Measurements from ENCODE around the gene NAPG.
A peak's percentile ranks its signal among the peaks of the same experiment; 100 is the strongest.
"Not testable (repeated sequence)": the region's sequence is repeated elsewhere in the genome, so short reads cannot be mapped to it uniquely, and the experiment has no call there.

Gene NAPG

DNA sequence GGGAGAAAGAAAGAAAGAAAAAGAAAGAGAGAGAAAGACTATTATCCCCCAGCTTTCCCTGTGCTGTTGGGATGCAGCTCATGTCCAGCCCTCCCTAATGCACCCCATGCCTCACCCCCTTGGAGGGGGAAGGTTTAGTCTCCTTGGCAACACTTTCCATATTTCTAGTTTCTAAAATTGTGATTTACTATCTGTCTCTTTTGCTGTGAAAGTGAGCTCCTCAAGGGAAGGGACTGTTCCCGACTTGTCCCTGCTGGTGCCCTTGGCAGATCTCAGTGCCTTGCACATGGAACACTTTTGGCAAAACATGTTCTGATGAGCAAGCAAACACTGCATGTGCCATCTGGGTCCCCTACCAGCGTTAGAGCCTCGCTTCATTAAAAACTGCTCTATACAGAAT, 11.7 kb upstream of the NAPG start:
- no peak for DNase-seq (ENCODE audit: low spot score)

DNA sequence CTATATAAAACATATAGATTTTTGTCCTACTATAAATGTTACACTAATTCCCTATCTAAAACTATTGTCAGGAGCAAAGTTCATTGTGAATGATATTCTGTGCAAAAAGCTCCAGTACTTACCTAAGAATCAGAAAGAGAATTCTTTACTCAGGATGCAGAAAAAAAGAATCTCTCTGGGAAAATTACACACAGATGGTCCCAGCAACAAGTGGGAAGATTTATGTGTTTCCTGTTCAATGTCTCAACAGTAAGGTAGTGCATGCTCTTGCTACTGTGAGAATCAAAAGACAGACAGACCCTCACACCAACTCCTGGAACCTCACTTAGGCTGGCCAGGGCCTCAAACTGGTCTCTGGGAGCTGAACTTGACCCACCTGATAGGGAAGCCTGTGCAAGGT, 11.2 kb upstream of the NAPG start:
- DNase-seq (ENCODE audit: low spot score), result no peak

DNA sequence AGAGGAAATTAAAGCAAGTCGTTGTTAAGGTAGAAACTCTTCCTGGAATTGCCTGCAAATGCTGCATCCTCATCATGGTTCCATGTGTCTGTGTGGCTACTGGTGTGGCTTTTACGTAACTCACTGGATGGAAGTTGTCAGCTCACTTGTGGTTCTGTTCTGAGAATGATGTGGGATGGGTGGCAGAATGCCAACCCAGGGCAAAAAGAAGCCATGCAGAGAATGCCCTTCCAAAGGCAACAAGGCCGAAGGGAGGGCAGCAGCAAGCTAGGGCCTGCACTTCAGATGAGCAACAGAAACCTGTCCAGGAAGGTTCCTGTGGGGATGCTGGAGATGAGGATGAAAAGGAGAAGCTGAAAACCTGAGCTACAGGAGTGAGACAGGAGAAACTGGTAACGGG, 10.4 kb upstream of the NAPG start:
- DNase-seq (ENCODE audit: low spot score), result no peak

DNA sequence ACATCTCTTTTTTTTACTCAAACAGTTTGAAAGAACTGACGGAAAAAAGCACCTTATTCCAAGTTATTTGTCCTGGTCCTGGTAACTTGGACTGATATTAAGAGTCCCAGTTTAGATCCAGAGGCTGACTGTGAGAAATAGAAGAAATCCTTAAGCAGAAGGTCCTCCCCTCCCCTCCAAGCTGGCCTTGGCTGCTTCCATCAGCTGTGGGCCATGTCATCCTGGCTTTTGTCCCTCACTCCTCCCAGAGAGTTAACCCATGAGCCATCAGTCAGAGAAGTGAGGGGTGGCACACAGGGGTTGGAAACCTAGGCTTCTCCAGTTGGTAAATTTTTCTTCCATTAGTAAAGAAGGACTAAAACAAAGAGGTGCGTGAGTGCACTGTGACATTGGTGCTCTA, 9.7 kb upstream of the NAPG start:
- DNase-seq (ENCODE audit: low spot score), result no peak

DNA sequence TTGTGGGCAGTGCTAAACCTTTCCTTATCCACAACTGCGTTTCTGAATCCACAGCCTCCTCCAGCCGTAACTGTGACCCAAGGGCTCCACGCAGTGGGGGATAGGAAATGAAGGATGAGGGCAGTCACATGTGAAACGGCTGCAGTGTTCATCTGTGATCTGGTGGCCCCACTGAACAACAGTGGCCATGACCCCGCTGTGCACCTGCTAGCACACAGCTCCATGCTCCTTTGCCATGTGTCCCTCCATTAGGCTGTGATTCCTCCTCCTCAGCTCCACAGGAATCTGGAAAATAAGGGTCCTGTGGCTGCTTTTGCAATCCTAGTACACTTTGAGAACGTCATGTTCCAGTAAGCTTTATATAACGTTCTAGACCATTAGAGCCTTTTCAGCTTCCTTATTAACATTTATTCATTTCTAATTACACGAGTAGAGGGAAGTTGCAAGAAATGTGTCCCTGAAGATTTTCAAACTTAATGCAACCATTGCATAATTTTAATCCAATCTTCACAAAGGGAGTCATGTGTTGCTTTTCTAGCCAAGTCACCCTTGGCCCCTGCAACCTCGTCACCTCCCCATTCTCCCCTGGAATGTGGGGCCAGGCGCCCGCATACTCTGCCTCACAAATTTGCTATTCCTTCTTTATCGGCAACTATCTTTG, 7.1 kb upstream of the NAPG start:
- DNase-seq (ENCODE audit: low spot score), result peak; percentile 60

DNA sequence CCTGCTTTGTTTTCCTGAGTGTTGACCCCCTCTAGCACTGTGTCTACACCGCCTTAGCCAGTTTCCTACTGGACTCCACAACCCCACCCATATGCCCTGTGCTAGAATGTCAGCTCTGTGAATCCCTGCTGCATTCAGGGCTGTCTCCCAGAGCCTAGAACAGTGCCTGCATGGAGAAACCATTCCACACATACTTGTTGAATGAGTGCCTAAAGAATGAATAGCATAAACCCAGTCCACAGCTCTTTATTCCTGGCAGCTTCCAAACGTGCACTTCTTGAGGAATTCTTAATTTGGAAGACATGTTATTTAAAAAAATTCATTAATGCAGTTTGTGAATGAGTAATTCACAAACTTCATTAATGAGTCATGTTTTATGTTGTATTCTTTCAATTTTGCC, 6.5 kb upstream of the NAPG start:
- no peak for DNase-seq (ENCODE audit: low spot score)

DNA sequence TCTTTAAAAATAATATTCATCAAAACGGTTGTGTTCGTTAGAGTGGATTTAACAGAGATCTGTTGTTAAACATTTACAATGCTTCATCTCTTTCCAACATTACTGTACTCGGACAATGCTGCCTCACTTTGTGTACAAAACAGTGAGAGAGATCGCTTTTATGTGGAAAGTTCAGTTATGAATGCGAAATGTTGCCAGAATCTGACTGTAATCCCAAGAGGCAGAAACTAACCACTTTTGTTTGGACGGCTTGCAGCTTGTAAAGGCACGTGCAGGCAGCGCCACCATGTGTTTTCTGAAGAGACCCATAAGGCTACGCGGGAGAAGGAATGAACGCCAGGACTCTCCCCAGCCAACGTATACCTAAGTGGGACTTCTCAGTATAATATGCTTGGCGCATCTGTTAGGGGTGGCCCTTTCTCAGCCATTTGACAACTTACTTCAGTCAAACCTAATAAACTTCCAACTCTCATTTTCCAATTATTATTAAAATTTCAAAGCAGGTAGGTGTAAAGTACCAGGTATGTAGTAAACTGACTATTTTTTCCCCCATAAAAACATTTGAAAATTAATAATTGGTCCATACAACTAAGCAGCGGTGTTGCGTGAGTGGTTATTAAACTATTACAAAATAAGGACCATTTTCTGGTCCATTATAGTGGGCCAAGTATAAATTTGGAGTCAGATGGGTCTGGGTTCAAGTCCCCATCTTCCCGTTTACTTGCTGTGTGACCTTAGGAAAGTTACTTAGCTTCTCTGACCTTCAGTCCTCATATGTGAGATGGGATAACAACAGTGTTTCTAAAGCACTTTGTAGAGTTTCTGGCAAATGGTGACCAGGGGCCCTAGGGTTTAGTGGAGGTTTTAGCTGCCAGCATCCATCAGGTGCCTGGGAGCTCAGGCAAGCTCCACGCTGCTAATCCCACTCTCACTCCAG, 5.6 kb upstream of the NAPG start:
- peak; percentile 80 for DNase-seq (ENCODE audit: low spot score)

DNA sequence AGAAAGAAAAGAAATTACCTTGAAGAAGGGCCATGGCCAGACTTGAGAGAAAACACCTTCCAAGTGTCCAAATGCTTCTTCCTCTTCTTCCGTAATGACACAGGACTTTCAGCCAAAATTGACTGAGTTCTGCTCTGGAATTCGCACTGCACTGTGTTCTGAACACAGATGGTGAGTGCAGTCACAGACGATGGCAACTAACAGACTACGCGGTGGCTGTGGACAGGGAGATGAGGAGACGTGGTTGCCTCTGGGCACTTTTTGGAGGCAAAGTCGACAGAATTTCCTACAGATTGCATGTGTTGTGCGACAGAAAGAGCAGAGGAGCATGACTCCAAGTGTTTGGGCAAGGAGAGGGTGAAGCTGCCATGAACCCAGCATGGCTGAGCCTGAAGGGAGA, 4.3 kb upstream of the NAPG start:
- no peak for DNase-seq (ENCODE audit: low spot score)

DNA sequence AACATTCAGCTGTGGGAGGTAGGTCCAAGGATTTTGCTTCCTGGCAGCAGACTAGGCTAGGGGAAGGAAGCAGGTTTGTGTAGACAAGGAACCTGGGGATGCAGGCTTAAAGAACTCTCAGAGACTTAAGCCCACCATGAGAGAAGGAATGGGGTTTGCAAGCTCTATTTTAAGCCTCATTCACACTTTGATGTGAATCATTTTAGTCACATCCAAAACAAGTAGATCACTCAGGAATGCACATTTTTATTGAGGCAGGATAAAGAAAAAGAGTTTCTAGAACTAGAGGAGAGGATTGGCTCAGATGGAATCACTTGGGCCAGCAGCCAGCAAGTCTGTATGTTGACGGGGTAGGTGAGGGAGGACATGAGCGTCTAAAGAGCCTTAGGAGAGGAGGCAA, 3.3 kb upstream of the NAPG start:
- no peak for DNase-seq (ENCODE audit: low spot score)

DNA sequence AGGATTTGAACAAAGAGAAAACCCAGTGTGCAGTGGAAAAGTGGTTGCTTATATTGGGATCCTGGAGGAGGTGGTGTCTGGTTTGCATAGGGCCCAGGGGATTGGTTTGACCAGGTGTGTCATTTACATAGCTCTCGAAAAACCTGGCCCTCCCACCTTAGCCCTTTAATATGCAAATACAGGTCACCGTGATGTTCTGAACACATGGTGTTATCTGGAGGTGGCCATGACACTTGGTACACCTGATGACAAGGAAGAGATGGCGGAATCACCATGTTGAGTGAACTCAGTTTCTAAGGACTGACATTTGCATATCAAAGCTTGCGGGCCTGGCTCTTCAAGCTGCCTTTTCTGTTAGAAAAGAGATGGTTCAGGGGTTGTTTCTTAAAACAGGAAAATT, 2.3 kb upstream of the NAPG start:
- no peak for DNase-seq (ENCODE audit: low spot score)

DNA sequence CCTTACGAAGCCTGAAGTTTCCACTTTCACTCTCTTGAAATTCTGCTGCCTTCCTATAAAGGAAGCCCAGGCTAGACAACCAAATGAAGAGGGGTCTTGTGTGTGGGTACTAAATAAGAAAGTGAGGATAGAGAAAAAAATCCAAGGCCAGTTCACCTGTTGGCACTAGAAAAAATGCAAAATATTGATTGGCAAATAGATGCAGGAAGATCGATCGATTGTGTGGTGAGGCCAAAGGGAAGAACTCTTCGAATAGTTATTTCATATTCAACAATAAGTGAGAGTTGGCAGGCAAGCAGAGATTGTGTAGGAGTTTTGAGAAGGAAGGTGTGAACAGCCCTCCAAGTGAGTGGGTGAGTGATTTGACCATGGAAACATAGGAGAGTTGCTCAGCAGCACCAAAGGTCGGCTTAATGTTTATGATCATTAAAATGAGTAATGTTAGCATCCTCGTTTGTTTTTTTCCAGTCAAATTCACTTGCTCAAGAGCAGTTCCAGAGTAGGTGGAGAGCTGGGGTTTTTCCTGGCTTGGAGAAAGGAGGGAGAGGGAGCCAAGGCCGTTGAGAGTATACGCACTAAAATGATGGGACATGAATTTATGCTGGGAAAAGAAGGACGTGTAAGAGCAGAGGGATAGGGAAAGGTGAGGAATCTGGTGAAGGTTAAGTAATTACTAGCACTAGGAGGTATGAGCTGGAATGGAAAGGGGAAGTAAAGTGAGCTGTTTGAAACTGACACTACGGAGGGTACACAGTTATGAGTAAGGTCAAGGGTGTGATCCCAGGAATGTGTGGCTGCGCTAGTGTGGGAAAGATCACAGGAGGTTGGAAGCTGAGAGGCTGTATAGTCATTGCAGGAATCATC, 1.1 kb upstream of the NAPG start:
- DNase-seq (ENCODE audit: low spot score), result no peak

DNA sequence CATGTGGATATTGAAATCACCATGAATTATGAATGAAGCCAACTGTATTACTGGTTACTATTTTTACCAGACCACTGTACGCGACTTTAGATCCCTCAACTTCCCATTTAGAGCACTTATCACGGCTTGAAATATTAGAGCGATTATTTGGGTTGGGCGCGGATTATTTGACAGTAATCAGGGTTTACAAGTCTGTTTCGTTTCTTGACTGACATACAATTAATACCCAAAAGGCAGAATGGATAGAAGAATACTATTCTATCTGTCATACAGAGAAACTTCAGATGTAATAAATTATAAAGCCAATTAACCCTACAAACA, 496 bp upstream of the NAPG start:
- DNase-seq (ENCODE audit: low spot score), result no peak

DNA sequence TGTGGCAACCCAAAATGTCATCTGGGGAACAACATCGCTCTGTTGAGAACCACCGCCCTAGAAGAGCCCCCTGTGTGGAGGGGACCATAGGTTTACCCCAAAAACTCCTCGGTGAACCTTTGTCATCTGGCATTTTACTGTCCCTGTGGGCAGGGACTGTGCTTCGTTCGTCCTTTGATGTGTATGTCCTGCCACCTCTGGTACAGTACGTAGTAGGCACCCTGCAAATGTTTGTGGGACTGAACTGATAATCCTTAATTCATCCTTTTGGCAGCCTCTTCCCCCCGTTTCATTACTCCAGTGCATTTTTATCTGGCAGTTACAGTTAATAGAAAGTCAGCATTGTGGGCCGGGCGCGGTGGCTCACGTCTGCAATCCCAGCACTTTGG, 728 bp downstream of the NAPG start:
- peak; percentile 17 for DNase-seq (ENCODE audit: low spot score)

DNA sequence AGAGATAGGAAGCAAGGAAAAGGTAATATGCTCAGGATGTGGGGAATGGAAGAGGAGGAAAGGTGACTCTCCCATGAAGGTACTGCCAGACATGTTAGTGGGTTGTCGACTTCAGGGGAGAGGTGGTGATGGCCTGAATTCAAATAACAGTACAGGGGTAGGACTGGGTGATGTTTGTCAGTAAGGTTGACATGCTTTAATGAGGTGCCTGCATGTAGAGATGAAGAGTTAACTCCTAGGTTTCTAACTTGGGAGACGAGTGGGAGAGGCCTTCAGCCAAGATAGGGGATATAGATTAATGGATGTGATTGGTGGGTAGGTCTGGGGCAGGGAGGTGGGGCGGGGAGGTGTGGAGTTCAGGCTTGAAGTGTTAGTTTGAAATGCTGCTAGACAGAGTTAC, 2.6 kb downstream of the NAPG start:
- DNase-seq (ENCODE audit: low spot score), result no peak

DNA sequence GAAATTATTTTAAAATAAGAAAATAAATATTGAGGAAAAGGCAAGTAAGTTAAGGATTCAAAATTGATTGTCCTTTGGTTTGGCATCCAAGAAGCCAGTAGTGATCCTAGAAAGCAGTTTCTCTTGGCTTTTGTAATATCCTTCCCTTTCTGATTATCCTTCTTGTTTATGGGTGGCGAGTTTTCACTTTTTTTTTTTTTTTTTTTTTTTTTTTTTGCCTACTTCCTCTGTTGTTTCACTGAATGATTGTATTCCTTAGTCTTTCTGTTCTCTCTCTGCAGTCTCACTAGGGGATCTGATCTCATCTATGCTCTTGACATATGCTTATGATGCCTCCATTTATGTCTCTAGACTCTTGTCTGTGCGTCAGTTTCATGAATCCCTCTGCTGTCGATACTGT, 4.2 kb downstream of the NAPG start:
- DNase-seq (ENCODE audit: low spot score), result no peak

DNA sequence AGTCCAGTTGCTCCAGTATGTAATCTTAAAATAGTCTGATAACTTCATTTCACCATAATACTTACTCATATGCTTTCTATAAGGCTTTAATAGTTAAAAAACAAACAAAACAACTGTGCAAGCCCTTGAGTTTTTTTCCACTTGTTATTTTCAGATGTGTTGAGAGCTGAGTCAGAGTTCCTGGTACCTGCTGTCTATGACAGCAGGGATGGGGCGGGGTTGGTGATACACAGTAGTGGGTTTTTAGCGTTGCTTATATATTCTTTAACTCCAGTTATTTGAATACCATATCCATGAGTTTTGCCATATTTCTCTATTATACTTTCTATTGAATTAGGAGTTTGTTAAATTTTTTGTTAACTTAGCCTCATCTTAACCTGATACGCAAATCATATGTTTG, 5.0 kb downstream of the NAPG start:
- DNase-seq (ENCODE audit: low spot score), result no peak

DNA sequence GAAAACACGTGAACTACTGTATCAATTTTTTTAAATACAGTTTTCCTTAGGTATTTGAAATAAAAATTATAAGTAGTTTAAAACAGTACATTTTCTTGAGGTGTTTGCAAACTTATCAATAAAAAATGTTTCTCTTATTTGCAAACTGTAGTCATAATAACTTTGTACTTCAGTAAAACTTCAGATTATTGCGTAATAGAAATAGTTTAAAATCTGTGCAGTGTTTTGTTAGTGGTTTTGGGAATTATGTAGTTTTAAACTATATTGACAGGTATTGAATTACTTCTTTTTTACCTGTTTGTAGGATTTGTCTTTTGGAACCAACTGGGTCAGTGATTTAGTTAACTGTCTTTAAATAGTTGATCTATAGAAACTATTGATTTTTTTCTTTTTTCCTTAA, 7.3 kb downstream of the NAPG start:
- no peak for DNase-seq (ENCODE audit: low spot score)

DNA sequence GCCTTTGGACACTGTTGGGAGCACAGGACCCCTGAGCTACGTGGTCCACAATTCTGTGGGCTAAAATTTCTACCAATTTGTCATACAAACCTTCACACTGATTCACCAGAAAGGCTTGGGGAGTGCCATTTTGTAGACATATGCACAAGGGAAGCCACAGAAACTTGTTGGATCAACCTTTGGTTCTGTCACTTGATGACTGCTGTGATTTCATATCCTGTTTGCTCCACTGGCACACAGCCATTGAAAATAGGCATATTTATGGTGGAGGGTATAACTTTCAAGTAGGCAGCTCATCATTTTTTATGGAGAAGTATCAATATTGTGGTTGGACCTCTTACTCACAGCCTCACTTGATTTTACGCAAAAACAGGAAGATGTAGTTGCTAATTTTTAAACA, 10.5 kb downstream of the NAPG start:
- no peak for DNase-seq (ENCODE audit: low spot score)

DNA sequence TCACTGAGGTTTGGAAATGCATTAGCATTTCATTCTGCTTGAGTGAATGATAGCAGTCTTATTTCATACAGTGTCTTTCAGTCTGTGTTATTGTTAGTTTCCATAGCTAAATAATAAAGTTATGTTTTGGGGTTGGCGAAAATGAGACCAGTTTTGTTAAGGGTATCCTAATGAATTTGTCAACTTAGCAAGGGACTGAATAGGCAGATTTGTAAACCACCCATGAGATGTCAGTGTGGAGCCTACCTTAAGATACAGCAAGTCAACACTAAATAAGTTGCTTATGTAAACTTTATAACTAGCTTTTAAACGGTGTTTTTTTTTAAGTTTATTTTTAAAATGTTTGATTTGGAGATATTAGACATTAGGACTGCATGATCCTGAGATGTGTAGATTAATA, 11.9 kb downstream of the NAPG start:
- no peak for DNase-seq (ENCODE audit: low spot score)

DNA sequence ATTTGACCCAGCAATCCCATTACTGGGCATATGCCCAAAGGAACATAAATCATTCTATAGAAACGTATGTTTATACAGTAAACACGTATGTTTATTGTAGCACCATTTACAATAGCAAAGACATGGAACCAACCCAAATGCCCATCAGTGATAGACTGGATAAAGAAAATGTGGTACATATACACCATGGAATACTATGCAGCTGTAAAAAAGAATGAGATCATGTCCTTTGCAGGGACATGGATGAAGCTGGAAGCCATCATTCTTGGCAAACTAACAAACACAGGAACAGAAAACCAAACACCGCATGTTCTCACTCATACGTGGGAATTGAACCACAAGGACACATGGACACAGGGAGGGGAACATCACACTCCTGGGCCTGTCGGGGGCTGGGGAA, 13.3 kb downstream of the NAPG start:
- not testable (repeated sequence) for DNase-seq (ENCODE audit: low spot score)

DNA sequence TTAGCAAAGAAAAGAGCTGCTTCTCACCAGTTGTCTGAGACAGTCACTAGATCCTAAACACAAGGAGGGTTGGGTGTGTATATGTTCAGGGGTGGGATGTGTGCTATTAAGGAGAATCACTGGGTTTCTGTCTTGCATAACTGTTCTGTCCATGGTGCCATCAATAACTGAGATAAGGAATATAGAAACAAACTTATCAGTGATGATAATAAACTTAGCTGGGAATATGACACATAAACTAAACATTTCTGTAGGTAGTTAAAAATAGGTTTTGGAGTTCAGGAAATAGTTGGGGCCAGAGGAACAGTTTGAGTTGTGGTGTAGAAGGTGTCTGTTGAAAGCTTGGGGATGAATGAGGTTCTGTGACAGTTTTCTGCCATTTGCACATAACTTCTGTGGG, 17.4 kb downstream of the NAPG start:
- no peak for DNase-seq (ENCODE audit: low spot score)

DNA sequence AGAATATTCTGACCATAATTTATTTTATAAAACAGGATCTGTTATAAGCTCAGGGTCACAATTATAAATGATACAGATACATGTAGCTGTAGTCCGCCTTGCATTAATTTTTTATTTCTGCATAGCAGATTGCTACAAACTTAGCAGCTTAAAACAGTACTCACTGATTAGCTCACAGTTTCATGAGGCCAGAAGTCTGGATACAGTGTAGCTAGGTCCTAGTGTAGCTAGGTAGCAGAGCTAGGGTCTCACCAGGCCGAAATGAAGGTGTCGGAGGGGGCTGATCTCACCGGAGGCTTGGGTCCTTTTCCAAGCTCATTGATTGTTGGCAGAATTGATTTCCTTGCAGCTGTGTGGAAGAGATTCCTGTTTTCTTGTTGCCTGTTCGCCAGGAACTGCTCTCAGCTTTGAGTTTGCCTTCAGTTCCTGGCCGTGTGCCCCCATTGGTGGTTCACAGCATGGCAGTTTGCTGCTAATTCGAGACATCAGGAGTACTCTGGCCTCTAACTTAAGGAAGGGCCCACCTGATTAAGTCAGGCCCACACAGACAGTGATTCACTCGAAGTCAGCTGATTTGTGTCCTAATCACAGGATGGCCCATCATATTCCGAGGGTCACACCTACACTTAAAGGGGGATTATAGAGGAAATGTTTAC, 18.4 kb downstream of the NAPG start:
- no peak for DNase-seq (ENCODE audit: low spot score)

Measured in SK-N-DZ (cell line).